ENCODE data around the gene CCND1. TPM values are rescaled to one million over a fixed set of nuclear protein-coding genes. Genes with fewer than 3 reads are reported as not detected.
"Not testable (repeated sequence)": the region's sequence is repeated elsewhere in the genome, so short reads cannot be mapped to it uniquely, and the experiment has no call there.

The CCND1 gene
- total RNA-seq, 6 experiments from 2014 or later, result 67.0 to 283 (median 94.1) TPM

DNA sequence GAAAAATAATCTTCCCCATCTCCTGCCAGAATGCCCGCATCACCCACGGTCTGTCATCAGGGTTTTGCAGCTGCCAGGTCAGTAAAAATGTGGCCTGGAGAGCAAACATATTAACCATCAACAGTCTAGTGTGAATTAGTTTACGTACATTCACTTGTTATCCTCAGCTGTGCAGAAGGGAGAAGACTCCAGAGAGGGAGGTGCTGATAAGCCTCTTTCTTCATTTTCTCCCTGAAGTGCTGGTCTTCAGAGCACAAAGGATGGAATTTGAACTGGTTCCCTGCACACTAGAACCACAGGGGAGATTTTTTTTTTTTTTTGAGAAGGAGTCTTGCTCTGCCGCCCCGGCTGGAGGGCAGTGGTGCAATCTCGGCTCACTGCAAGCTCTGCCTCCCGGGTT, 54.6 kb downstream of the CCND1 start:
- no peaks in the 10 kb centered on the region for H3K27me3 ChIP-seq
- TF ChIP-seq CTCF (IDR thresholded peaks at IDR 0.05) (no peak), POLR2A (IDR thresholded peaks at IDR 0.05) (no peak)
- intact Hi-C loops (cut with DNase I), result loop anchor here in 1 of 2 donors (5.0 kb wide), 1 partner anchor 502 kb away; no protein-coding TSS in a partner anchor
- H3K9me3 ChIP-seq, result no peaks in the 10 kb centered on the region
- DNase-seq (no peak), ATAC-seq (no peak)
- no peak overlapping the region for H3K27ac ChIP-seq
- peaks cover 0 to 3% (median under 1%) of the 10 kb centered on the region in 4 donors for H3K4me1 ChIP-seq
- no peak overlapping the region for H3K4me3 ChIP-seq
- WGBS (ENCODE audit: insufficient coverage, low coverage, low lambda C conversion rate, missing lambda C conversion rate), result 76% methylated on average over 4 of the region's 7 CpGs
- H3K36me3 ChIP-seq, result no peaks in the 10 kb centered on the region

DNA sequence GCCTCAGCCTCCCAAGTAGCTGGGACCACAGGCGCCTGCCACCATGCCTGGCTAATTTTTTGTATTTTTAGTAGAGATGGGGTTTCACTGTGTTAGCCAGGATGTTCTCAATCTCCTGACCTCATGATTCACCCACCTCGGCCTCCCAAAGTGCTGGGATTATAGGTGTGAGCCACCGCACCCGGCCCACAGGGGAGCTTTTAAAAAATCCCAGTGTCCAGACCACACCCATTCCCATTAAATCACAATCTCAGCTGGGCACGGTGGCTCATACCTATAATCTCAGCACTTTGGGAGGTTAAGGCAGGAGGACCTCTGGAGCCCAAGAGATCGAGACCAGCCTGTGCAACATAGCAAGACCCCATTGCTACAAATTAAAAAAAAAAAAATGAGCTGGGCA, 55.0 kb downstream of the CCND1 start:
- 78% methylated on average over 5 of the region's 6 CpGs for WGBS (ENCODE audit: insufficient coverage, low coverage, low lambda C conversion rate, missing lambda C conversion rate)
- intact Hi-C loops (cut with DNase I), result loop anchor here in 1 of 2 donors (5.0 kb wide), 1 partner anchor 501 kb away; no protein-coding TSS in a partner anchor
- not testable (repeated sequence) for H3K27me3 ChIP-seq, H3K36me3 ChIP-seq, DNase-seq, ATAC-seq, H3K9me3 ChIP-seq, H3K27ac ChIP-seq, H3K4me1 ChIP-seq, H3K4me3 ChIP-seq

DNA sequence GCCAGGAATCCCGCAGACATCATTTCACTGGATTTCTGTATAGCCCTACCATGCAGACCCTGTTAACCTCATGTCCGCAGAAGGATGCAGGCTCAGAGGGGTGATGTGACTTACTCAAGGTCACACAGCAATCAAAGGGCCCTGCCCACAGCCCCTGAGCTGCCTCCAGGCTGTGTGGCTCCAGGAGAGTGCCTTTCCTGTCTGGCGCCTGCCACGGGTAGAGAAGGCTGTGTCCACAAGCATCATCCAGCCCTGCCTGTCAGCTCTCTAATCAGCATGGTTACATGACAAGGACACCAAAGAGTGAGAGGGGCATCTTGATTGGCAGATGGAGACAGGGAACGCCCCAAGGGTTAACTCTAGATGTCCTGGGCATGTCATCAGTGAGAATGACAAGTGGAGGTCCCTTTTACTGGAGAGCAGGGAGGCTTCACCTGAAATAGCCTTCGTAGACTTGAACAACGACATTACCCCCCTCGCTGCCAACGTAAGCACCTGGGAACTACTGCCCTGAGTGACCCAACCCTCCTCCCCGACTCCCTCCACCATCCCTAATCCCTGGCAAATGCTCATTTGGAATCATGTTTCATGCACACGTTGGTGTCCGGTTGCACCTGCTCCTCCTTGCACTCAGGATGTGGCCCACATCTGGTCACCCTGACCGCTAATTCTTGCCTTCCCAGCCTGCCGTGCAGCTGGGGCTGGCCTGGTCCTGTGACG, 56.0 kb downstream of the CCND1 start:
- intact Hi-C loops (cut with DNase I), result loop anchor here in 1 of 2 donors (5.0 kb wide), 1 partner anchor 500 kb away; no protein-coding TSS in a partner anchor
- DNase-seq (no peak), ATAC-seq (no peak)
- no peak for TF ChIP-seq POLR2A (IDR thresholded peaks at IDR 0.05)
- TF ChIP-seq CTCF (IDR thresholded peaks at IDR 0.05), result no peak
- Histone ChIP-seq H3K27ac (no peak overlapping the region), H3K36me3 (no peaks in the 10 kb centered on the region), H3K27me3 (no peaks in the 10 kb centered on the region), H3K4me3 (no peak overlapping the region), H3K4me1 (peaks cover 0 to 11% (median 5%) of the 10 kb centered on the region in 4 donors), H3K9me3 (no peaks in the 10 kb centered on the region)
- 26% methylated on average over 3 of the region's 15 CpGs for WGBS (ENCODE audit: insufficient coverage, low coverage, low lambda C conversion rate, missing lambda C conversion rate)

DNA sequence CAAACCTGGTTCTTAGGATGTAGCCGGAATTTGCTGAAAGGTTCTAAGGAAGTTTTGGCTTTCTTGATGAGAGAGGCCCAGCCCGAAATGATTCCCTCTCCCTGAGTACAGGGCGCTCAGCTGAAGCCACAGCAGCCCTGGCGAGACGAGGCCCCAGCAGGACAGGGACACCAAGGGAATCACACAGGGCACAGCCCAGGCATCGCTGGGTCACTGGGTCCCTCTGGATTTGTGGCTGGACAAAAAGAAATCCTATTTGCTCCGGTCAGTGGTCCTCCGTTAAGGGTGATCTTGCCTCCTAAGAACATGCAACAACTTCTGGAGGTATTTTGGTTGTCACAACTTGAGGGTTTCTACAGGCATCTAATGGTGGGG, 56.5 kb downstream of the CCND1 start:
- Histone ChIP-seq H3K9me3 (no peaks in the 10 kb centered on the region), H3K36me3 (no peaks in the 10 kb centered on the region), H3K4me1 (peaks cover 0 to 11% (median 5%) of the 10 kb centered on the region in 4 donors), H3K27ac (no peak overlapping the region), H3K27me3 (peaks cover 4% of the 10 kb centered on the region in 2 donors), H3K4me3 (no peak overlapping the region)
- intact Hi-C loops (cut with DNase I), result loop anchor here in 1 of 2 donors (5.0 kb wide), 1 partner anchor 500 kb away; no protein-coding TSS in a partner anchor
- ATAC-seq (no peak), DNase-seq (no peak)
- WGBS (ENCODE audit: insufficient coverage, low coverage, low lambda C conversion rate, missing lambda C conversion rate), result 80% methylated on average over 1 of the region's 8 CpGs
- TF ChIP-seq CTCF (IDR thresholded peaks at IDR 0.05), result no peak
- no peak for TF ChIP-seq POLR2A (IDR thresholded peaks at IDR 0.05)

DNA sequence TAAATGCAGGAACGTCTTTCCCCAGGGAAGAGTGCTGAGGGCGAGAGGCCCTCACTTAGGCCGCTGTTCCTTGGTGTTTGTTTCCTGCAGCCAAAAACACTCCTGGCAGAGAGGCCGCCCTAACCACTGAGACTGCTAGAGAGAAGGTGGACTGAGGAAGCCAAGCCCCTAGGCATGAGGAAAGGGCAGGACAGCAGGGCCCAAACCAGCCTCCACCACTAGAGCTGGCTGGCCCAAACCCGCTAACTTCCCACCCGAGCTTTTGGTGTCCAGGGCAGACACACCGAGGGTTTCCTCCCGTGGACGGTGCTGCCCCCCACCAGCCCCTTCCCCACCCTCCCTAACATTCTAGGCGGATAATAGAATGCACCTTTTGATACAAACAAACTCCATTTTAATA, 56.9 kb downstream of the CCND1 start:
- Histone ChIP-seq H3K4me1 (peaks cover 0 to 11% (median 5%) of the 10 kb centered on the region in 4 donors), H3K27ac (no peak overlapping the region), H3K9me3 (no peaks in the 10 kb centered on the region), H3K27me3 (peaks cover 7 to 8% of the 10 kb centered on the region in 2 donors), H3K36me3 (no peaks in the 10 kb centered on the region), H3K4me3 (no peak overlapping the region)
- ATAC-seq, result no peak
- 82% methylated on average over 5 of the region's 10 CpGs for WGBS (ENCODE audit: insufficient coverage, low coverage, low lambda C conversion rate, missing lambda C conversion rate)
- DNase-seq, result no peak
- TF ChIP-seq CTCF (IDR thresholded peaks at IDR 0.05) (no peak), POLR2A (IDR thresholded peaks at IDR 0.05) (no peak)
- intact Hi-C loops (cut with DNase I), result loop anchor here in 1 of 2 donors (5.0 kb wide), 1 partner anchor 499 kb away; no protein-coding TSS in a partner anchor

All from right lobe of liver (tissue), 6 donors.